Measurements from ENCODE around the gene MAPK10. TPM values are rescaled to one million over a fixed set of nuclear protein-coding genes. Genes with fewer than 3 reads are reported as not detected.
"Not testable (repeated sequence)": the region's sequence is repeated elsewhere in the genome, so short reads cannot be mapped to it uniquely, and the experiment has no call there.

Gene MAPK10
- total RNA-seq, 8 experiments from 2014 or later = 1.2 to 104 (median 61.8) TPM

DNA sequence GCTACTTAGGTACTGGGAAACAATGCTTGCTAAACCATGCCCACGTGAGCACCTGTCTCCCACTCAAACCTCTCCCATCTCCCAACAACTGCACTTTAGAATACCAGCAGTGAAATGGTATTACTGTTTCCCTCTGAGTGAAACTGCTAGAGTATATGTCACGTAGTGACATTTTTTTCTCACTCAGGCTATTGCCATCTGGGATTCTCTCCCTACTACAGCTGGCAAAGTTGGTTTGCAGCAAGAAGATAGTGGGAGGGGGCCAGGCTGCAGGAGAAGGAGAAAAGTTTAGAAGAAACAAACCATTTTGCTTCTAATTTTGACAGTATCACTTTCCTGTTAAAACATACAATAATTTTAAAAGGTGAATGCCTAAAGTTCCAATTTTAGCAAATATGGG, 358.3 kb downstream of the MAPK10 start:
- Histone ChIP-seq H3K27ac (no peak overlapping the region), H3K4me1 (replicated peaks in 1 of 2) (peaks cover 0 to 2% of the 10 kb centered on the region in 2 donors), H3K4me3 (no peak overlapping the region)
- ATAC-seq (replicated peaks in 6 of 8) = no peak
- 50 to 100% (median 100%) methylated on average over 1 to 2 of the region's 2 CpGs; no CpG with 5 or more reads in 3 of the 10 experiments for WGBS, 10 experiments
- in situ Hi-C loops (cut with MboI; ENCODE audit: low pct_unique_long_range_greater_than_20kb in 2 of 9, low sequenced_read_pairs in 9 of 9, unreplicated experiment in 9 of 9) = no loop called here

DNA sequence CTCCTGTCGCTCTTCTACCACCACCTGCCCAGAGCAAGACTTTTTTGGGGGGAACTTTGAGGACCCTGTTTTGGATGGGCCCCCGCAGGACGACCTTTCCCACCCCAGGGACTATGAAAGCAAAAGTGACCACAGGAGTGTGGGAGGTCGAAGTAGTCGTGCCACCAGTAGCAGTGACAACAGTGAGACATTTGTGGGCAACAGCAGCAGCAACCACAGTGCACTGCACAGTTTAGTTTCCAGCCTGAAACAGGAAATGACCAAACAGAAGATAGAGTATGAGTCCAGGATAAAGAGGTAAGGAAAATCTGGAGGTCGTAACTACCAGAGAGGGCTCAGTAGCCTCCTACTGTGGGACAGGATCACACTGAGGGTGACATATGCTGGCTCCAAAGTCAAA, 364.5 kb downstream of the MAPK10 start:
- Histone ChIP-seq H3K4me1 (replicated peaks in 1 of 2) (peaks cover 0 to 2% of the 10 kb centered on the region in 2 donors), H3K27ac (no peak overlapping the region), H3K4me3 (no peak overlapping the region)
- ATAC-seq (replicated peaks in 6 of 8) = no peak
- WGBS, 10 experiments = 60 to 100% (median 100%) methylated on average over 1 to 4 of the region's 6 CpGs; no CpG with 5 or more reads in 3 of the 10 experiments
- in situ Hi-C loops (cut with MboI; ENCODE audit: low pct_unique_long_range_greater_than_20kb in 2 of 9, low sequenced_read_pairs in 9 of 9, unreplicated experiment in 9 of 9) = no loop called here

DNA sequence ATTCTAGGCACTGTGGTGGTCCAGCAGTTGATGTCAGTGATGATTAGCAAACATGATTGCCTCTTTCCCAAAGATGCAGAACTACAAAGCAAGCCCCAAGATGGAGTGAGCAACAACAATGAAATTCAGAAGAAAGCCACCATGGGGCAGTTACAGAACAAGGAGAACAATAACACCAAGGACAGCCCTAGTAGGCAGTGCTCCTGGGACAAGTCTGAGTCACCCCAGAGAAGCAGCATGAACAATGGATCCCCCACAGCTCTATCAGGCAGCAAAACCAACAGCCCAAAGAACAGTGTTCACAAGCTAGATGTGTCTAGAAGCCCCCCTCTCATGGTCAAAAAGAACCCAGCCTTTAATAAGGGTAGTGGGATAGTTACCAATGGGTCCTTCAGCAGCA, 365.3 kb downstream of the MAPK10 start:
- in situ Hi-C loops (cut with MboI; ENCODE audit: low pct_unique_long_range_greater_than_20kb in 2 of 9, low sequenced_read_pairs in 9 of 9, unreplicated experiment in 9 of 9) = no loop called here
- Histone ChIP-seq H3K4me1 (replicated peaks in 1 of 2) (peaks cover 0 to 2% of the 10 kb centered on the region in 2 donors), H3K4me3 (no peak overlapping the region), H3K27ac (no peak overlapping the region)
- ATAC-seq (replicated peaks in 6 of 8) = no peak

DNA sequence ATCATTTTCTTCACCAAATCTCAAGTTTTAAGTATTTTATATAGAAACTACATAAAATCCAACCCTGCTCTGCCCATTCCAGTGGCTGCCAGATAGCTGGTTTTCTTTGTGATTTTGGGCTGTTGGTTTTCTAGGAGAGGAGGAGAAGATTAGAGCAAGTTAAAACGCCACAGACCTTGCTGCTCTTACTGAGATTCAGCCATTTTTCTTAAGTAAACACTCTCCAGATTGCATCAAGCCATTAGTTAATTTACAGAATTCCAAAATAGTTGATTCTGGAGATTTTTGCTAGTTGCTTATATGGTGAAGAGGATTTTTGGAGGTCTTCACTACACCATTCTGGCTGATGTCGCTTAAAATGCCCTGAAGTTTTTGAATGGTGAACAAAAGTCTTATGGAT, 366.2 kb downstream of the MAPK10 start:
- Histone ChIP-seq H3K4me3 (no peak overlapping the region), H3K4me1 (replicated peaks in 1 of 2) (no peaks in the 10 kb centered on the region), H3K27ac (no peak overlapping the region)
- WGBS, 10 experiments = 49 to 100% (median 100%) methylated on average over 1 to 2 of the region's 2 CpGs; no CpG with 5 or more reads in 3 of the 10 experiments
- in situ Hi-C loops (cut with MboI; ENCODE audit: low pct_unique_long_range_greater_than_20kb in 2 of 9, low sequenced_read_pairs in 9 of 9, unreplicated experiment in 9 of 9) = no loop called here
- ATAC-seq (replicated peaks in 6 of 8) = no peak

DNA sequence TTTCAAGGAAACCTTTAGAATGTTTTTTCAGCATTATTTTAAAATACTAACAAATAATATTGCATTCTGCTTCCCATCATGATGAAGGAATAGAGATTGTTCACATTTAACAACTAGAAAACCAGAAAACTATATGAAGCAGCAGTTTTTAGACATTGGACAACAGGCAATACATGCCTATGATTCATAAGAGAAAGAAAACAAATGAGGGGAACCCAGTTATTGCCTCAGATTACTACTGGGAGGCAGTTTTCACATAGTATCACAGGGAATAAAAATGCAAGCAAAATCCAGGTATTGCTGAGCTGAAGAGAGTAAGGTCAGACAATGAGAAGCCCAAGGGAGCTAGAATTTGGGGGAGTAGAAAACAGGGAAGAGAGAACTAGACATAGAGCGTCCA, 373.6 kb downstream of the MAPK10 start:
- no peak for ATAC-seq (replicated peaks in 6 of 8)
- 70 to 100% (median 100%) methylated on average over 1 of the region's 1 CpG; no CpG with 5 or more reads in 2 of the 10 experiments for WGBS, 10 experiments
- H3K4me1 ChIP-seq (replicated peaks in 1 of 2) = no peaks in the 10 kb centered on the region
- no peak overlapping the region for H3K27ac ChIP-seq
- in situ Hi-C loops (cut with MboI; ENCODE audit: low pct_unique_long_range_greater_than_20kb in 2 of 9, low sequenced_read_pairs in 9 of 9, unreplicated experiment in 9 of 9) = no loop called here
- H3K4me3 ChIP-seq = no peak overlapping the region

DNA sequence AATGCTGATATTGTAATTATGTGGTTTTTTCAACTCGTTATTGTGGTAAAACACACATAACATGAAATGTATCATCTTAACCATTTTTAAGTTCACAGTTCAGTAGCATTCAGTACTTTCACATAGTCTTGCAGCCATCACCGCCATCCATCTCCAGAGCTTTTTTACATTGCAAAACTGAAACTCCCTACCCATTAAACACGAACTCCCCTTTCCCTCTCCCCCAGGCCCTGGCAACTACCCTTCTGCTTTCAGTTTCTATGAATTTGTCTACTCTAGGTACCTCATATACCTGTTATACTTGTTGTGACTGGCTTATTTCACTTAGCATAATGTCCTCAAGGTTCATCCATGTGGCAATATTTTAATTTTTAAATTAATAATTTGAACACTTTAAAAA, 380.6 kb downstream of the MAPK10 start:
- 37 to 100% (median 76%) methylated on average over 1 to 3 of the region's 3 CpGs; no CpG with 5 or more reads in 1 of the 10 experiments for WGBS, 10 experiments
- in situ Hi-C loops (cut with MboI; ENCODE audit: low pct_unique_long_range_greater_than_20kb in 2 of 9, low sequenced_read_pairs in 9 of 9, unreplicated experiment in 9 of 9) = loop anchor here in 1 of 9 experiments (10.0 kb wide), 1 partner anchor 194 kb away; no protein-coding TSS in a partner anchor
- H3K27ac ChIP-seq = no peak overlapping the region
- ATAC-seq (replicated peaks in 6 of 8) = no peak
- no peaks in the 10 kb centered on the region for H3K4me1 ChIP-seq (replicated peaks in 1 of 2)
- H3K4me3 ChIP-seq = no peak overlapping the region

DNA sequence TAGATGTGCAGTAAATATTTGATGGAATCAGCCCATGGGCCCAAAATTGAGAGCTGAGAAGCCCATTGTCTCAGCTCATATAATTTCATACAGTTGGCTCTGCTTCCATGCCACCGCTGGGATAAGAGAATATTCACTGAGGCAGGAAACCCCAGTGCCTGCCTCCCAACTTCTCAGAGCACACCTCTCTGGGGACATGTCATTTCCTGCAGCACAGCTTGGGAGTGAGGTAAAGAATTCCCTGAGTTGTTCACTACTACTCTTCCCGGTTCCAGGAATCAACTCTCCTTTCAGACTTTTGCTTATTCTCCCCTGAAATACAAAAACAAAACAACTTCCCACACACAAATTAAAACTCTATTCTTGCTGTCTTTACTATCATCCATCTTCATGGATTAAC, 389.3 kb downstream of the MAPK10 start:
- Histone ChIP-seq H3K4me3 (no peak overlapping the region), H3K27ac (no peak overlapping the region), H3K4me1 (replicated peaks in 1 of 2) (no peaks in the 10 kb centered on the region)
- in situ Hi-C loops (cut with MboI; ENCODE audit: low pct_unique_long_range_greater_than_20kb in 2 of 9, low sequenced_read_pairs in 9 of 9, unreplicated experiment in 9 of 9) = loop anchor here in 3 of 9 experiments (10.0 to 25.0 kb wide), 3 partner anchors 186 to 883 kb away; no protein-coding TSS in a partner anchor
- WGBS, 10 experiments = 35 to 100% (median 75%) methylated on average over 1 to 2 of the region's 2 CpGs; no CpG with 5 or more reads in 5 of the 10 experiments
- ATAC-seq (replicated peaks in 6 of 8) = no peak

DNA sequence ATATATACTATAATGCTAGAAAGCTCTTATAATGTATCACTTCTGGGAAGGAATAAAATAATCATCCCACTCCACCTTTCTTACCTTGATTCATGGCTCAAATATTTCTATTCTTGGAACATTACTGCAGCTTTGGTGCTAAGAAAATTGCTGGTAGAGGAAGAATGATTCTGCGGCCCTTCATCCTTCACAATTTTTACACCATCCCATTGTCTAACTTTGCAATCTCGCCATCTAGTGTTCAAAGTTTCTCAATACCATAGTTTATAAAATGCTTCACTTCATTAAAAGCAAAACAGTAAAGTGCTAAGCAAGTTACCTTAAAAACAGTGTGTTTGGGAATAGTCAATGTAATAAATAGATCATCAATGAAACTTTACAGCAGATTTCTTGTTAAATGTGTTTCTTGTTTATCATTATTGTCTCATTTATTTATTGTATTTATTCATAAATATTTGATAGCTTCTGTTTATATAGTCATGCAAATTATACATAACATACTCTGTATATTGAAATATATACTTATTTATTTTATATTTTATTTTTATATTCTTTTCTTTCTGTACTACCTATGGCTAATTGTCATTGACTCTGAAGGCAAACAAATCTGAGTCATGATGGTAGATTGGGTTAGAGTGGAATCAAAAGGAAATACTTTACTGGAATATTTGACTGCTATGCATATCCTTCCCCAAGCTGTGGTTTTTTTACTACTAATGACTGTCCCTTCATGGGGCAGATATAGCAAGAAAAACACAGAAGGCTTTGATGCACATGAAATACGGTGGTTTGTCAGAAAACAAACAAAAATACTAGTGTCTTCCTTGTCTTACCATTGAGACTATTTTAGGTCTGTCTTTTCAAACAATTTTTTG, 390.7 kb downstream of the MAPK10 start:
- peak; percentile 43 to 70 (median 55) for ATAC-seq (replicated peaks in 6 of 8)
- 6 to 52% (median 29%) methylated on average over 2 to 3 of the region's 3 CpGs; no CpG with 5 or more reads in 1 of the 10 experiments for WGBS, 10 experiments

DNA sequence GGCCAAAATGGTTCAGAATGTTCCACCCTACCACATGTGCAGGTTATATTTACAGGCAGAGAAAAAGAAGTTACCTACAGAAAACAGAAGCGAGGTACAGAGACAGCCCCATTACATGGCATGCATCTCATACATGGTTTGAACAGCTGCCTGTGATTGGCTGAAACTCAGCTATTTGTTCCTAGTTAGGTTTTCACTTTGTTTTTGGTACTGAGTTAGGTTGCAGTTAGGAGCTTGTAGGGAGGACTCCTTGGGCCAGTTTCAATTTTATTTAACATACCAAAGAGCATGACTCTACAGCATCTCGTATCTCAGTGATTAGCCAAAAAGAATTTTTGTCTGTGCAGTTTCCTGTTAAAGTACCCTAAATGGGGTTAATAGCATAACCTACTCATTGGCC, 392.0 kb downstream of the MAPK10 start:
- Histone ChIP-seq H3K27ac (no peak overlapping the region), H3K4me3 (no peak overlapping the region), H3K4me1 (replicated peaks in 1 of 2) (no peaks in the 10 kb centered on the region)
- 71 to 100% (median 94%) methylated on average over 1 to 2 of the region's 2 CpGs; no CpG with 5 or more reads in 4 of the 10 experiments for WGBS, 10 experiments
- in situ Hi-C loops (cut with MboI; ENCODE audit: low pct_unique_long_range_greater_than_20kb in 2 of 9, low sequenced_read_pairs in 9 of 9, unreplicated experiment in 9 of 9) = loop anchor here in 2 of 9 experiments (25.0 kb wide), 2 partner anchors 206 to 881 kb away; no protein-coding TSS in a partner anchor
- no peak for ATAC-seq (replicated peaks in 6 of 8)

More for the DNA sequence above, 390.7 kb downstream of the MAPK10 start:
- Histone ChIP-seq H3K4me1 (replicated peaks in 1 of 2) (no peaks in the 10 kb centered on the region), H3K4me3 (no peak overlapping the region), H3K27ac (no peak overlapping the region)
- in situ Hi-C loops (cut with MboI; ENCODE audit: low pct_unique_long_range_greater_than_20kb in 2 of 9, low sequenced_read_pairs in 9 of 9, unreplicated experiment in 9 of 9) = loop anchor here in 2 of 9 experiments (25.0 kb wide), 2 partner anchors 207 to 882 kb away; no protein-coding TSS in a partner anchor

DNA sequence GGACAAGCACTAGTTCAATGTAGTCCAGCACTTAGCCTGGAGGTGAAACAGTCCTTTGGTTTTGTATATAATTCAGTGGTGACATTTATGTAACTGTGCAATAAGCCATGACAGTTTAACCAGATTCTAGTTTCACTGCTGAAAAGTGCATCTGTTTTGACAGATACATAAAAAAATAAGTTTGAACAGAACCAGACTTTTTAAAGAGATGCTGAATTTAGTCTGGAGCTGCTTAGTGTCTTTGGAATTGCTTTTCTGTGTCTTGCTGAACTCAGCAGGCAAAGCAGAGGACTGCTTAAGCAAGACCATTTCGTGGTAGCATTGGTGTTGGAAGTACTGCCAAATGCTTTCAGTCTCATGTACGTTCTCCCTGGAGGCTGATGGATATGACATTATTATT, 393.5 kb downstream of the MAPK10 start:
- in situ Hi-C loops (cut with MboI; ENCODE audit: low pct_unique_long_range_greater_than_20kb in 2 of 9, low sequenced_read_pairs in 9 of 9, unreplicated experiment in 9 of 9) = loop anchor here in 2 of 9 experiments (25.0 kb wide), 2 partner anchors 204 to 879 kb away; no protein-coding TSS in a partner anchor
- Histone ChIP-seq H3K4me3 (no peak overlapping the region), H3K4me1 (replicated peaks in 1 of 2) (no peaks in the 10 kb centered on the region), H3K27ac (no peak overlapping the region)
- 24 to 100% (median 67%) methylated on average over 1 to 2 of the region's 2 CpGs; no CpG with 5 or more reads in 1 of the 10 experiments for WGBS, 10 experiments
- ATAC-seq (replicated peaks in 6 of 8) = no peak

DNA sequence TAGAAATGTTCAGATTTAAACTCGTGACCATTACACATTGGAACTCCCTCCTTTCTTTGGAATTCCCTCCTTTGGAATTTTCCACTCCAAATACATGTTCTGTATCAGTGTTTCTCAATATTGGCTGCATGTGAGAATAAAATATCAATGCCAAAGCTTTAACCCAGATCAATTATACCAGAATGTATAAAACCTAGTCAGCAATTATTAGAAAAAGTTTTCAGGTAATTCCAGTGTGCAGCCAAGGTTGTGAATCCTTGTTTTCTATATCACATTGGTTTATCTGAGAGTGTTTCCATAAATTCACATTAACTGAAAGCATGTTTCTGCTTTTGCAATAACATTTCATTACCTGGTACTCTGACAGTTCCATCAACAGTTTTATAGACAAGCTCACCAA, 394.3 kb downstream of the MAPK10 start:
- H3K27ac ChIP-seq = no peak overlapping the region
- WGBS, 10 experiments = 78 to 100% (median 80%) methylated on average over 1 of the region's 1 CpG; no CpG with 5 or more reads in 7 of the 10 experiments
- H3K4me3 ChIP-seq = no peak overlapping the region
- no peaks in the 10 kb centered on the region for H3K4me1 ChIP-seq (replicated peaks in 1 of 2)
- no peak for ATAC-seq (replicated peaks in 6 of 8)
- in situ Hi-C loops (cut with MboI; ENCODE audit: low pct_unique_long_range_greater_than_20kb in 2 of 9, low sequenced_read_pairs in 9 of 9, unreplicated experiment in 9 of 9) = loop anchor here in 2 of 9 experiments (25.0 kb wide), 2 partner anchors 203 to 878 kb away; no protein-coding TSS in a partner anchor

DNA sequence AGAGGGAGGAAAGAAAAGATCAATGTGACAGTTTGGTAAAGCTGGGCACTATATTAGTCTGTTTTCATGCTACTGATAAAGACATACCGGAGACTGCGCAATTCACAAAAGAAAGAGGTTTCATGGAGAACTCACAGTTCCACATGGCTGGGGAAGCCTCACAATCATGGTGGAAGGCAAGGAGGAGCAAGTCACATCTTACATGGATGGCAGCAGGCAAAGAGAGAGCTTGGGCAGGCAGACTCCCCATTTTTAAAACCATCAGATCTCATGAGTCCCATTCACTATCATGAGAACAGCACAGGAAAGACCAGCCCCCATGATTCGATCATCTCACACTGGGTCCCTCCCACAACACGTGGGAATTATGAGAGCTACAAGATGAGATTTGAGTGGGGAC, 394.8 kb downstream of the MAPK10 start:
- in situ Hi-C loops (cut with MboI; ENCODE audit: low pct_unique_long_range_greater_than_20kb in 2 of 9, low sequenced_read_pairs in 9 of 9, unreplicated experiment in 9 of 9) = loop anchor here in 2 of 9 experiments (25.0 kb wide), 2 partner anchors 203 to 878 kb away; no protein-coding TSS in a partner anchor
- WGBS, 10 experiments = 86 to 100% (median 97%) methylated on average over 2 to 4 of the region's 4 CpGs; no CpG with 5 or more reads in 4 of the 10 experiments
- H3K4me1 ChIP-seq (replicated peaks in 1 of 2); ATAC-seq (replicated peaks in 6 of 8); H3K4me3 ChIP-seq; H3K27ac ChIP-seq: not testable (repeated sequence)

DNA sequence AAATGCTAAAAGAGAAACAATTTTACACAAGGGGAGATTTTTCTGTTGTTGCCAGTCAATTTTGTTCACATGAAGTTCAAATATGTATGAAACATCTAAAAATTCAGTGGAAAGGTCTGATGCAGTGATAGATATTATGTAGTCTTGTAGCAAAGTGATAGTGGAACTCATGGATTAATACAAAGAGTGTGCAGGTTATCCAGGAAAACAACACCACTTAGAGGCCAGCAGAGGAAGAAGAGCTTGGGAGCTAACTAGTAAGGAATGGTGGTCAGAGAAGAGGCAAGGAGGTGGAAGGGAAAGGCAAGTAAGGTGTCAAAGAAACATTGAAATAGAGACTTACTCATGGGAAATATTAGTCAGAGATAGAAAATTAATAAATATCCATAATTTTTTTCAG, 395.6 kb downstream of the MAPK10 start:
- no peak overlapping the region for H3K27ac ChIP-seq
- in situ Hi-C loops (cut with MboI; ENCODE audit: low pct_unique_long_range_greater_than_20kb in 2 of 9, low sequenced_read_pairs in 9 of 9, unreplicated experiment in 9 of 9) = loop anchor here in 2 of 9 experiments (25.0 kb wide), 2 partner anchors 202 to 877 kb away; no protein-coding TSS in a partner anchor
- no peaks in the 10 kb centered on the region for H3K4me1 ChIP-seq (replicated peaks in 1 of 2)

More for the DNA sequence above, 395.6 kb downstream of the MAPK10 start:
- no peak for ATAC-seq (replicated peaks in 6 of 8)
- H3K4me3 ChIP-seq = no peak overlapping the region
